ENCODE measurements around the gene PPFIBP2.

PPFIBP2 gene

DNA sequence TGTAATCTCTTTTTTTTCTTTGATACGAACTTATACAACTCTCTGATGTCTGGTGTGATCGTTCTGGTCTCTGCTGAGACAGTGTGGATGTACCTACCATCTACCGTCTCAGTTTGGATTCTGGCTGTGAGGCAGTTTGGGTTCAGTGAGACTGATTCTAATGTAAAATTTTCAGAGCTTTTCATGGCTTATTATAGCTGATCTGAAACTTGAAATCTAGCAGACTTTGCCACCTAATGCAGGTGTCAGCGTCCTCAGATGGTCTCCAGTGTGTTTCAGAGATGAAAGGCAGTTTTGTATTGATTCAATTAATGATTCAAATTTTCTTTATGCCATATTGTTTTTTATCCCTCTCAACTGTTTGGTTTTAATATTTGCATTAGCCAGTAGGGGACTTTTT, 35.9 kb downstream of the PPFIBP2 start:
- no peak overlapping the region for H3K4me3 ChIP-seq (ENCODE audit: low read depth, low read length)
- TF ChIP-seq, protein P1, sequence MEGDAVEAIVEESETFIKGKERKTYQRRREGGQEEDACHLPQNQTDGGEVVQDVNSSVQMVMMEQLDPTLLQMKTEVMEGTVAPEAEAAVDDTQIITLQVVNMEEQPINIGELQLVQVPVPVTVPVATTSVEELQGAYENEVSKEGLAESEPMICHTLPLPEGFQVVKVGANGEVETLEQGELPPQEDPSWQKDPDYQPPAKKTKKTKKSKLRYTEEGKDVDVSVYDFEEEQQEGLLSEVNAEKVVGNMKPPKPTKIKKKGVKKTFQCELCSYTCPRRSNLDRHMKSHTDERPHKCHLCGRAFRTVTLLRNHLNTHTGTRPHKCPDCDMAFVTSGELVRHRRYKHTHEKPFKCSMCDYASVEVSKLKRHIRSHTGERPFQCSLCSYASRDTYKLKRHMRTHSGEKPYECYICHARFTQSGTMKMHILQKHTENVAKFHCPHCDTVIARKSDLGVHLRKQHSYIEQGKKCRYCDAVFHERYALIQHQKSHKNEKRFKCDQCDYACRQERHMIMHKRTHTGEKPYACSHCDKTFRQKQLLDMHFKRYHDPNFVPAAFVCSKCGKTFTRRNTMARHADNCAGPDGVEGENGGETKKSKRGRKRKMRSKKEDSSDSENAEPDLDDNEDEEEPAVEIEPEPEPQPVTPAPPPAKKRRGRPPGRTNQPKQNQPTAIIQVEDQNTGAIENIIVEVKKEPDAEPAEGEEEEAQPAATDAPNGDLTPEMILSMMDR (IDR thresholded peaks at IDR 0.05; ENCODE audit: low read depth, low read length, missing control alignments) = no peak
- no peak for DNase-seq (ENCODE audit: low read depth)
- in situ Hi-C loops (cut with HindIII; ENCODE audit: low sequenced_read_pairs) = loop anchor here (25.0 kb wide), 1 partner anchor 113 kb away; the partner anchor contains the start of gene CYB5R2

- TF ChIP-seq, protein P1 (IDR thresholded peaks at IDR 0.05; ENCODE audit: low read depth, low read length, missing control alignments) = no peak
- DNase-seq (ENCODE audit: low read depth) = no peak
- no peak overlapping the region for H3K4me3 ChIP-seq (ENCODE audit: low read depth, low read length)
- in situ Hi-C loops (cut with HindIII; ENCODE audit: low sequenced_read_pairs) = loop anchor here (25.0 kb wide), 1 partner anchor 111 kb away; the partner anchor contains the start of gene CYB5R2
These were observed 37.8 kb downstream of the PPFIBP2 start for GRCh38 chr11:7551571-7551970.

GRCh38 chr11:7552666-7553065, 38.9 kb downstream of the PPFIBP2 start:
- TF ChIP-seq, protein P1 (IDR thresholded peaks at IDR 0.05; ENCODE audit: low read depth, low read length, missing control alignments) = no peak
- no peak for DNase-seq (ENCODE audit: low read depth)
- no peak overlapping the region for H3K4me3 ChIP-seq (ENCODE audit: low read depth, low read length)
- in situ Hi-C loops (cut with HindIII; ENCODE audit: low sequenced_read_pairs) = loop anchor here (25.0 kb wide), 1 partner anchor 110 kb away; the partner anchor contains the start of gene CYB5R2

DNA sequence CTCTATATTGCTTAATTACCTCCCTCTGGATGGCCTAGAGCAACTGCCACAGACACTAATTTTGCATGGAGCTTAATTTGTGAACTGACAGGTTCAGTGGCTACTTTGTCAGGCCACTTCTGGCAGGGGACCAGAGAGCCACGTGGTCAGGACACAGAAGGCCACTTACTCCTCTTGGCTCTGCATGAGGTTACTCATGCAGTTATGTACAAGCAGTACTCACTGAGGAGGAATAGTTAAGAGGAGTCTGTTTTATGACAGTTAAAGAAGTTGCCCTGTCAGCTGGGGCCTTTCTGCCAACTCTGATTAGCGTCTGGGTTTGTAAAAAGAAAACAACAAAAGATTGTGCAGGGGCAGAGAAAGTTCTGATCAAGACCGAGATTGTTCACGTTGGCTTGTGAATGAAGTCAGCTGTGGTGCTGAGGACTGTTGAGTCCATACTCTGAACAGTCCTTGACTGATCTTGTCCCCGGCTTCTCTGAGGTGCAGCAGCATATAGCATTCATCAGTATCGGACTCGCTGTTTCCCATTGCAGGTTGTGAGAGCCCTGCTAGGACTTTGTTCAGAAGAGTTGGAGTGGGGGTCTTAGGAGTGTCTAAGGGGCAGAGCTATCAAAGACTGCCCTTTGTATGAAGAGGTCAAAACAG, 41.4 kb downstream of the PPFIBP2 start:
- H3K4me3 ChIP-seq (ENCODE audit: low read depth, low read length) = no peak overlapping the region
- TF ChIP-seq, protein P1 (IDR thresholded peaks at IDR 0.05; ENCODE audit: low read depth, low read length, missing control alignments) = no peak
- in situ Hi-C loops (cut with HindIII; ENCODE audit: low sequenced_read_pairs) = loop anchor here (25.0 kb wide), 1 partner anchor 107 kb away; the partner anchor contains the start of gene CYB5R2
- no peak for DNase-seq (ENCODE audit: low read depth)

DNA sequence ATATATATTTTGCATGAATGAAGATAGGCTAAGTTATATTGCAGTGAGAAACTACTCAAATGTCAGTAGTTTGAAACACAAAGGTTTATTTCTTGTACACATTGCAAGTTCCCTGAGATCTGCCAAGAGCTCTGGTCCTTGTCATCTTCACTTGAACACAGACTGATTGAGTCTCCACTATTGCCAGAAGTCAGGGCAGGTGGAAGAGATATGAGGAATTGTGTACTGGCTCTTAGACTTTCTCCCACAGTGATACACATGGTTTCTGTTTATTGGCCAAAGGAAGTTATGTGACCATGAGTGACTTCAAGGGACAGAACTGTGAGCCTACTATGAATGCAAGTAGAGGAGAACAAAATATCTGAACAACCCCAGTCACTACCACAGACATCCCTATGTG, 44.2 kb downstream of the PPFIBP2 start:
- H3K4me3 ChIP-seq (ENCODE audit: low read depth, low read length) = no peak overlapping the region
- TF ChIP-seq, protein P1 (IDR thresholded peaks at IDR 0.05; ENCODE audit: low read depth, low read length, missing control alignments) = no peak
- DNase-seq (ENCODE audit: low read depth) = no peak
- in situ Hi-C loops (cut with HindIII; ENCODE audit: low sequenced_read_pairs) = loop anchor here (25.0 kb wide), 1 partner anchor 104 kb away; the partner anchor contains the start of gene CYB5R2

- DNase-seq (ENCODE audit: low read depth) = no peak
- no peak overlapping the region for H3K4me3 ChIP-seq (ENCODE audit: low read depth, low read length)
- in situ Hi-C loops (cut with HindIII; ENCODE audit: low sequenced_read_pairs) = loop anchor here (25.0 kb wide), 1 partner anchor 103 kb away; the partner anchor contains the start of gene CYB5R2
- TF ChIP-seq, protein P1 (IDR thresholded peaks at IDR 0.05; ENCODE audit: low read depth, low read length, missing control alignments) = no peak
These were observed 45.8 kb downstream of the PPFIBP2 start for GRCh38 chr11:7559398-7560283.
